Transverse colon (tissue), 4 donors: ENCODE results near the gene OR10H4.

Experiments
- CTCF ChIP-seq, 5 experiments: fragments of 200-600 bp in 3 of 5; fragments of 450-650 bp in 2 of 5; sonication (generic) in 3 of 5; IDR thresholded peaks; 1 replicate in 2 of 5; 2 replicates in 3 of 5; pipeline ENCODE4 v1.5.1; 2016 to 2017; ENCODE audit warnings: antibody characterized with exemption in 5 of 5, inconsistent platforms in 3 of 5, mild to moderate bottlenecking in 2 of 5, moderate library complexity in 1 of 5
- EP300 ChIP-seq: sonication (generic); formaldehyde crosslinking; IDR thresholded peaks from one replicate; pipeline ENCODE4 v1.6.1; 2017; ENCODE audit warnings: antibody characterized with exemption, low read depth
- POLR2A ChIP-seq: fragments of 450-650 bp; IDR thresholded peaks from one replicate; pipeline ENCODE4 v1.6.1; 2016; ENCODE audit warnings: antibody characterized with exemption, mild to moderate bottlenecking, moderate library complexity
- POLR2AphosphoS5 ChIP-seq, 3 donors: sonication (generic); formaldehyde crosslinking; IDR thresholded peaks; one replicate each; pipeline ENCODE4 v1.6.1; 2016; ENCODE audit warnings: antibody characterized with exemption in 3 of 3

- no peak for TF ChIP-seq EP300
- no peak for TF ChIP-seq CTCF (IDR thresholded peaks at IDR 0.05)
- TF ChIP-seq POLR2A, result no peak
- no peak for TF ChIP-seq POLR2AphosphoS5 (IDR thresholded peaks at IDR 0.05)
Observed at GRCh38 chr19:15998166-15998565, 49.4 kb downstream of the OR10H4 start.
